Right lobe of liver (tissue), 6 donors: ENCODE results near the gene NDUFA8. TPM values are rescaled to one million over a fixed set of nuclear protein-coding genes. Genes with fewer than 3 reads are reported as not detected.

Experiments
- ATAC-seq, 4 donors: fragments of 200-7000 bp; cut with Tn5 transposase; one replicate each; pipeline ENCODE4 v1.9.1; 2020; ENCODE audit warnings: mild to moderate bottlenecking in 4 of 4, moderate library complexity in 4 of 4
- DNase-seq, 3 donors: peaks; one replicate each; pipeline ENCODE4 v3.0.0-alpha.2; 2020
- H3K27ac ChIP-seq, 3 donors: fragments of 200-600 bp; one replicate each; pipeline ENCODE4 v1.8.0; 2022
- H3K27me3 ChIP-seq, 2 donors: fragments of 200-600 bp; one replicate each; pipeline ENCODE4 v1.8.0; 2022
- H3K36me3 ChIP-seq, 4 donors: fragments of 200-600 bp; sonication (generic) in 1 of 4; one replicate each; pipeline versions ENCODE4 v1.5.1 to v1.8.0; 2017 to 2022; ENCODE audit warnings: control low read depth in 1 of 4
- H3K4me1 ChIP-seq, 4 donors: fragments of 200-600 bp; sonication (generic) in 1 of 4; one replicate each; pipeline versions ENCODE4 v1.5.1 to v1.8.0; 2017 to 2022; ENCODE audit warnings: control low read depth in 1 of 4
- H3K4me3 ChIP-seq, 3 donors: fragments of 200-600 bp; one replicate each; pipeline ENCODE4 v1.8.0; 2022
- H3K9me3 ChIP-seq, 4 donors: fragments of 200-600 bp; sonication (generic) in 1 of 4; one replicate each; pipeline versions ENCODE4 v1.5.1 to v1.8.0; 2017 to 2022; ENCODE audit warnings: control low read depth in 1 of 4
- CTCF ChIP-seq, 4 donors: fragments of 200-600 bp in 3 of 4; fragments of 450-650 bp in 1 of 4; IDR thresholded peaks; one replicate each; pipeline versions ENCODE4 v1.5.1 to v1.8.0; 2016 to 2022; ENCODE audit warnings: antibody characterized with exemption in 4 of 4, mild to moderate bottlenecking in 2 of 4
- POLR2A ChIP-seq: fragments of 450-650 bp; IDR thresholded peaks from one replicate; pipeline ENCODE4 v1.6.1; 2017; ENCODE audit warnings: antibody characterized with exemption, mild to moderate bottlenecking
- WGBS: methylation state at CpG from one replicate; pipeline ENCODE4 v1.1.6; 2018; ENCODE audit warnings: low coverage, low lambda C conversion rate; ENCODE audit not compliant: insufficient coverage; ENCODE audit errors: missing lambda C conversion rate; 5-methylcytosine and 5-hydroxymethylcytosine counted together
- intact Hi-C, 2 donors: fragments of 100-400 bp; cut with DNase I; formaldehyde crosslinking; loops; one replicate each; pipeline versions ENCODE4 v1.11.2 to v1.14.1; 2022
- total RNA-seq, 6 experiments: library from RNA; depleted of rRNA in 2 of 6; stranded (reverse); fragments of >200 nt in 2 of 6; fragmentation: NEBNext Ultra II Directional in 3 of 6; extraction: Animal tissue kit (Norgen Biotek cat#: 25700) in 3 of 6; gene quantifications; one replicate each; pipeline versions ENCODE4 v1.1.0 to v1.2.4, GENCODE V29; 2016 to 2023
- donor health status: DM: no; HTN: yes; CAD: no.
- donor health status: DM: no; HTN: no; CAD: no.
- donor health status: DM: no; HTN: no; CAD: no.
- donor health status: DM: no; HTN: yes; CAD: no.
- donor health status: DM: no; HTN: yes; CAD: no.

NDUFA8 gene
- total RNA-seq, 6 experiments from 2014 or later, result 27.3 to 43.9 (median 29.0) TPM

- WGBS, result 72% methylated on average over 6 of the region's 7 CpGs
- no peak overlapping the region for H3K4me3 ChIP-seq
- TF ChIP-seq CTCF (IDR thresholded peaks at IDR 0.05) (no peak), POLR2A (no peak)
These were observed 52.2 kb downstream of the NDUFA8 start for GRCh38 chr9:122107291-122107805.

GRCh38 chr9:122106576-122106975 lies 53.0 kb downstream of the NDUFA8 start:
- H3K4me1 ChIP-seq, result no peaks in the 10 kb centered on the region
- H3K36me3 ChIP-seq, result no peaks in the 10 kb centered on the region
- no peak overlapping the region for H3K4me3 ChIP-seq
- DNase-seq (no peak), ATAC-seq (no peak)
- H3K27ac ChIP-seq, result no peak overlapping the region
- no peaks in the 10 kb centered on the region for H3K9me3 ChIP-seq
- no peaks in the 10 kb centered on the region for H3K27me3 ChIP-seq
- 66% methylated on average over 2 of the region's 2 CpGs for WGBS
- intact Hi-C loops, result no loop called here
- no peak for TF ChIP-seq POLR2A
- TF ChIP-seq CTCF (IDR thresholded peaks at IDR 0.05), result no peak

More at GRCh38 chr9:122107291-122107805, 52.2 kb downstream of the NDUFA8 start:
- ATAC-seq (no peak), DNase-seq (no peak)
- H3K27me3 ChIP-seq, result no peaks in the 10 kb centered on the region
- no peaks in the 10 kb centered on the region for H3K9me3 ChIP-seq
- H3K27ac ChIP-seq, result no peak overlapping the region
- H3K36me3 ChIP-seq, result no peaks in the 10 kb centered on the region
- intact Hi-C loops, result no loop called here
- no peaks in the 10 kb centered on the region for H3K4me1 ChIP-seq

- Histone ChIP-seq H3K36me3 (no peaks in the 10 kb centered on the region), H3K4me1 (no peaks in the 10 kb centered on the region), H3K27me3 (no peaks in the 10 kb centered on the region), H3K27ac (no peak overlapping the region), H3K9me3 (no peaks in the 10 kb centered on the region), H3K4me3 (no peak overlapping the region)
- DNase-seq (no peak), ATAC-seq (no peak)
- no peak for TF ChIP-seq POLR2A
- no peak for TF ChIP-seq CTCF (IDR thresholded peaks at IDR 0.05)
- WGBS, result 100% methylated on average over 1 of the region's 1 CpG
- intact Hi-C loops, result loop anchor here in 1 of 2 donors (5.0 kb wide), 1 partner anchor 708 kb away; no protein-coding TSS in a partner anchor
These were observed 55.6 kb downstream of the NDUFA8 start for GRCh38 chr9:122103985-122104384.

GRCh38 chr9:122102156-122102555 lies 57.4 kb downstream of the NDUFA8 start:
- Histone ChIP-seq H3K27ac (no peak overlapping the region), H3K4me3 (no peak overlapping the region), H3K9me3 (no peaks in the 10 kb centered on the region), H3K27me3 (no peaks in the 10 kb centered on the region), H3K4me1 (no peaks in the 10 kb centered on the region), H3K36me3 (no peaks in the 10 kb centered on the region)
- DNase-seq (no peak), ATAC-seq (no peak)
- WGBS, result 83% methylated on average over 2 of the region's 2 CpGs
- intact Hi-C loops, result loop anchor here in 1 of 2 donors (5.0 kb wide), 1 partner anchor 710 kb away; no protein-coding TSS in a partner anchor
- TF ChIP-seq CTCF (IDR thresholded peaks at IDR 0.05), result no peak
- no peak for TF ChIP-seq POLR2A
